PFSK-1 (cell line): ENCODE results near the gene ANKS1B.

ENCODE experiments used
- FOXP2 ChIP-seq: optimal IDR thresholded peaks from 2 replicates; pipeline ENCODE3; 2011; ENCODE audit warnings: borderline replicate concordance, control low read depth, inconsistent platforms; ENCODE audit not compliant: insufficient read depth; ENCODE audit errors: extremely low read length, extremely low read depth
- POLR2AphosphoS5 ChIP-seq: IDR thresholded peaks from 2 replicates; pipeline ENCODE4 v1.6.1; 2012; ENCODE audit warnings: low read depth, mild to moderate bottlenecking, control low read depth, low read length, moderate library complexity
- REST ChIP-seq, 2 experiments: IDR thresholded peaks; 2 replicates each; pipeline versions ENCODE4 v1.6.1 to v1.8.0; 2011 to 2012; ENCODE audit warnings: low read depth in 2 of 2, low read length in 2 of 2, control low read depth in 1 of 2, inconsistent platforms in 1 of 2, mild to moderate bottlenecking in 1 of 2, moderate library complexity in 1 of 2; ENCODE audit not compliant: insufficient read depth in 1 of 2
- SIN3A ChIP-seq: IDR thresholded peaks from 2 replicates; pipeline ENCODE4 v1.6.1; 2012; ENCODE audit warnings: mild to moderate bottlenecking, low read length, moderate library complexity, borderline replicate concordance; ENCODE audit not compliant: insufficient read depth
- TAF1 ChIP-seq: IDR thresholded peaks from 2 replicates; pipeline ENCODE4 v1.6.1; 2012; ENCODE audit warnings: low read length, control low read depth, borderline replicate concordance; ENCODE audit not compliant: insufficient read depth

ANKS1B gene

GRCh38 chr12:99235381-99235780, 749.4 kb downstream of the ANKS1B start:
- TF ChIP-seq SIN3A (no peak), POLR2AphosphoS5 (no peak), TAF1 (no peak), FOXP2 (no peak)

GRCh38 chr12:99234702-99235101, 750.0 kb downstream of the ANKS1B start:
- no peak for TF ChIP-seq REST (IDR thresholded peaks at IDR 0.05; ENCODE audit: insufficient read depth in 1 of 2, low read depth in 2 of 2, low read length in 2 of 2)

GRCh38 chr12:99232324-99232723, 752.4 kb downstream of the ANKS1B start:
- TF ChIP-seq FOXP2 (no peak), POLR2AphosphoS5 (no peak), REST (IDR thresholded peaks at IDR 0.05; ENCODE audit: insufficient read depth in 1 of 2, low read depth in 2 of 2, low read length in 2 of 2) (no peak), TAF1 (no peak), SIN3A (no peak)

- TF ChIP-seq POLR2AphosphoS5 = no peak
- no peak for TF ChIP-seq REST (IDR thresholded peaks at IDR 0.05; ENCODE audit: insufficient read depth in 1 of 2, low read depth in 2 of 2, low read length in 2 of 2)
- no peak for TF ChIP-seq TAF1
- no peak for TF ChIP-seq SIN3A
- no peak for TF ChIP-seq FOXP2
Observed at GRCh38 chr12:99231031-99231430, 753.7 kb downstream of the ANKS1B start.

- TF ChIP-seq TAF1 (no peak), REST (IDR thresholded peaks at IDR 0.05; ENCODE audit: insufficient read depth in 1 of 2, low read depth in 2 of 2, low read length in 2 of 2) (no peak), FOXP2 (no peak), SIN3A (no peak), POLR2AphosphoS5 (no peak)
Observed at GRCh38 chr12:99224237-99224636, 760.5 kb downstream of the ANKS1B start.

- TF ChIP-seq FOXP2 = no peak
Observed at GRCh38 chr12:99223579-99223978, 761.2 kb downstream of the ANKS1B start.
